WTC11 (cell line): ENCODE results near the gene PLA2G5. TPM values are rescaled to one million over a fixed set of nuclear protein-coding genes. Genes with fewer than 3 reads are reported as not detected.

Source experiments
- ATAC-seq: fragments of 200-7000 bp; cut with Tn5 transposase; 2 replicates; pipeline ENCODE4 v1.10.0; 2021; ENCODE audit warnings: mild to moderate bottlenecking, moderate library complexity
- CTCF ChIA-PET: fragments of 300-600 bp; sonication (Branson Sonifier 250); formaldehyde crosslinking; loops from one replicate; lab custom pipeline; 2021; ENCODE audit warnings: antibody characterized with exemption; lab: Charles Lee
- POLR2A ChIA-PET: fragments of 350-600 bp; sonication (Branson Sonifier 250); formaldehyde crosslinking; loops from one replicate; lab custom pipeline; 2021; ENCODE audit warnings: antibody characterized with exemption; lab: Charles Lee
- DNase-seq: peaks from one replicate; pipeline ENCODE4 v3.0.0; 2021; ENCODE audit warnings: low spot score
- H3K27ac Mint-ChIP-seq: 2 replicates; pipeline ENCODE4 v1.8.0; 2021; ENCODE audit warnings: mixed read lengths
- H3K27me3 Mint-ChIP-seq: 2 replicates; pipeline ENCODE4 v1.8.0; 2021; ENCODE audit warnings: low read depth, mild to moderate bottlenecking, moderate library complexity, mixed read lengths
- H3K36me3 Mint-ChIP-seq: 2 replicates; pipeline ENCODE4 v1.8.0; 2021; ENCODE audit warnings: mixed read lengths
- H3K4me1 Mint-ChIP-seq: 2 replicates; pipeline ENCODE4 v1.8.0; 2022; ENCODE audit warnings: mixed read lengths
- H3K4me3 Mint-ChIP-seq: 2 replicates; pipeline ENCODE4 v1.8.0; 2021; ENCODE audit warnings: mild to moderate bottlenecking, moderate library complexity, mixed read lengths
- H3K9me3 Mint-ChIP-seq: 2 replicates; pipeline ENCODE4 v1.8.0; 2021; ENCODE audit warnings: mixed read lengths
- ESRRA ChIP-seq: sonication (generic); formaldehyde crosslinking; IDR thresholded peaks from 2 replicates; pipeline ENCODE4 v1.8.1; 2022; ENCODE audit warnings: mild to moderate bottlenecking, missing genetic modification reagents, borderline replicate concordance
- GABPB1 ChIP-seq: sonication (generic); formaldehyde crosslinking; IDR thresholded peaks from 2 replicates; pipeline ENCODE4 v1.8.1; 2023; ENCODE audit warnings: mild to moderate bottlenecking, missing genetic modification reagents
- MAX ChIP-seq: sonication (generic); formaldehyde crosslinking; IDR thresholded peaks from 2 replicates; pipeline ENCODE4 v1.8.0; 2022; ENCODE audit warnings: mild to moderate bottlenecking, missing genetic modification reagents
- MLX ChIP-seq: sonication (generic); formaldehyde crosslinking; IDR thresholded peaks from 2 replicates; pipeline ENCODE4 v1.8.1; 2023; ENCODE audit warnings: mild to moderate bottlenecking, missing genetic modification reagents, moderate library complexity
- NR1H2 ChIP-seq: sonication (generic); formaldehyde crosslinking; IDR thresholded peaks from 2 replicates; pipeline ENCODE4 v1.9.0; 2021; ENCODE audit warnings: mild to moderate bottlenecking, moderate library complexity, missing genetic modification reagents
- PRRX2 ChIP-seq: fragments of 250-450 bp; sonication (Bioruptor Pico); IDR thresholded peaks from 2 replicates; pipeline ENCODE4 v1.8.0; 2021; ENCODE audit warnings: mild to moderate bottlenecking
- SMAD4 ChIP-seq: sonication (generic); formaldehyde crosslinking; IDR thresholded peaks from 2 replicates; pipeline ENCODE4 v1.8.0; 2022; ENCODE audit warnings: mild to moderate bottlenecking, missing genetic modification reagents
- SOX15 ChIP-seq: fragments of 250-450 bp; sonication (Bioruptor Pico); IDR thresholded peaks from 2 replicates; pipeline ENCODE4 v1.9.0; 2021; ENCODE audit warnings: mild to moderate bottlenecking
- ZNF138 ChIP-seq: sonication (generic); formaldehyde crosslinking; conservative IDR thresholded peaks from 2 replicates; pipeline ENCODE4 v1.8.1; 2022; ENCODE audit warnings: mild to moderate bottlenecking, moderate library complexity, missing genetic modification reagents
- ZNF263 ChIP-seq: sonication (generic); formaldehyde crosslinking; IDR thresholded peaks from 2 replicates; pipeline ENCODE4 v1.8.1; 2022; ENCODE audit warnings: low read depth, mild to moderate bottlenecking, moderate library complexity, missing genetic modification reagents
- ZNF423 ChIP-seq: fragments of 250-450 bp; sonication (Bioruptor Pico); IDR thresholded peaks from 2 replicates; pipeline ENCODE4 v2.1.2; 2022; ENCODE audit warnings: mild to moderate bottlenecking, moderate library complexity
- ZNF532 ChIP-seq: fragments of 250-450 bp; sonication (Bioruptor Pico); IDR thresholded peaks from 2 replicates; pipeline ENCODE4 v1.9.0; 2021; ENCODE audit warnings: mild to moderate bottlenecking, borderline replicate concordance
- ZNF671 ChIP-seq: fragments of 250-450 bp; sonication (Bioruptor Pico); IDR thresholded peaks from 2 replicates; pipeline ENCODE4 v1.8.0; 2021; ENCODE audit warnings: mild to moderate bottlenecking
- total RNA-seq: library from RNA; stranded (reverse); gene quantifications from 3 replicates; pipeline ENCODE4 v1.2.3, GENCODE V29; 2021
- TF ChIP-seq, protein P1 (sequence below): fragments of 250-450 bp; sonication (Bioruptor Pico); IDR thresholded peaks from 2 replicates; pipeline ENCODE4 v1.9.0; 2021; ENCODE audit warnings: mild to moderate bottlenecking
- TF ChIP-seq, protein P2 (sequence below): sonication (generic); formaldehyde crosslinking; IDR thresholded peaks from 2 replicates; pipeline ENCODE4 v1.8.1; 2022; ENCODE audit warnings: mild to moderate bottlenecking, moderate library complexity, missing genetic modification reagents
- TF ChIP-seq, protein P3 (sequence below): sonication (generic); formaldehyde crosslinking; IDR thresholded peaks from 2 replicates; pipeline ENCODE4 v1.8.1; 2023; ENCODE audit warnings: mild to moderate bottlenecking, missing genetic modification reagents
- TF ChIP-seq, protein P4 (sequence below): fragments of 200-600 bp; IDR thresholded peaks from 2 replicates; pipeline ENCODE4 v1.8.0; 2022; ENCODE audit warnings: antibody characterized with exemption

The PLA2G5 gene
- total RNA-seq, 1 experiment from 2014 or later = not detected

- CTCF ChIA-PET = no interaction called here
- H3K9me3 Mint-ChIP-seq = peaks cover 29% of the 10 kb centered on the region
Measured at GRCh38 chr1:20134995-20135394, 65.0 kb downstream of the PLA2G5 start.

GRCh38 chr1:20136249-20136648 is 66.3 kb downstream of the PLA2G5 start:
- ATAC-seq = no peak
- CTCF ChIA-PET = no interaction called here
- TF ChIP-seq, protein P1, sequence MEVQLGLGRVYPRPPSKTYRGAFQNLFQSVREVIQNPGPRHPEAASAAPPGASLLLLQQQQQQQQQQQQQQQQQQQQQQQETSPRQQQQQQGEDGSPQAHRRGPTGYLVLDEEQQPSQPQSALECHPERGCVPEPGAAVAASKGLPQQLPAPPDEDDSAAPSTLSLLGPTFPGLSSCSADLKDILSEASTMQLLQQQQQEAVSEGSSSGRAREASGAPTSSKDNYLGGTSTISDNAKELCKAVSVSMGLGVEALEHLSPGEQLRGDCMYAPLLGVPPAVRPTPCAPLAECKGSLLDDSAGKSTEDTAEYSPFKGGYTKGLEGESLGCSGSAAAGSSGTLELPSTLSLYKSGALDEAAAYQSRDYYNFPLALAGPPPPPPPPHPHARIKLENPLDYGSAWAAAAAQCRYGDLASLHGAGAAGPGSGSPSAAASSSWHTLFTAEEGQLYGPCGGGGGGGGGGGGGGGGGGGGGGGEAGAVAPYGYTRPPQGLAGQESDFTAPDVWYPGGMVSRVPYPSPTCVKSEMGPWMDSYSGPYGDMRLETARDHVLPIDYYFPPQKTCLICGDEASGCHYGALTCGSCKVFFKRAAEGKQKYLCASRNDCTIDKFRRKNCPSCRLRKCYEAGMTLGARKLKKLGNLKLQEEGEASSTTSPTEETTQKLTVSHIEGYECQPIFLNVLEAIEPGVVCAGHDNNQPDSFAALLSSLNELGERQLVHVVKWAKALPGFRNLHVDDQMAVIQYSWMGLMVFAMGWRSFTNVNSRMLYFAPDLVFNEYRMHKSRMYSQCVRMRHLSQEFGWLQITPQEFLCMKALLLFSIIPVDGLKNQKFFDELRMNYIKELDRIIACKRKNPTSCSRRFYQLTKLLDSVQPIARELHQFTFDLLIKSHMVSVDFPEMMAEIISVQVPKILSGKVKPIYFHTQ (CRISPR knock-in tag) = no peak
- TF ChIP-seq, protein P2, sequence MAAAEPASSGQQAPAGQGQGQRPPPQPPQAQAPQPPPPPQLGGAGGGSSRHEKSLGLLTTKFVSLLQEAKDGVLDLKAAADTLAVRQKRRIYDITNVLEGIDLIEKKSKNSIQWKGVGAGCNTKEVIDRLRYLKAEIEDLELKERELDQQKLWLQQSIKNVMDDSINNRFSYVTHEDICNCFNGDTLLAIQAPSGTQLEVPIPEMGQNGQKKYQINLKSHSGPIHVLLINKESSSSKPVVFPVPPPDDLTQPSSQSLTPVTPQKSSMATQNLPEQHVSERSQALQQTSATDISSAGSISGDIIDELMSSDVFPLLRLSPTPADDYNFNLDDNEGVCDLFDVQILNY (CRISPR knock-in tag) = no peak
- TF ChIP-seq ZNF423 (CRISPR knock-in tag) (no peak), SMAD4 (CRISPR knock-in tag) (no peak), NR1H2 (CRISPR knock-in tag) (no peak), PRRX2 (no peak), ZNF671 (CRISPR knock-in tag) (no peak)
- TF ChIP-seq, protein P3, sequence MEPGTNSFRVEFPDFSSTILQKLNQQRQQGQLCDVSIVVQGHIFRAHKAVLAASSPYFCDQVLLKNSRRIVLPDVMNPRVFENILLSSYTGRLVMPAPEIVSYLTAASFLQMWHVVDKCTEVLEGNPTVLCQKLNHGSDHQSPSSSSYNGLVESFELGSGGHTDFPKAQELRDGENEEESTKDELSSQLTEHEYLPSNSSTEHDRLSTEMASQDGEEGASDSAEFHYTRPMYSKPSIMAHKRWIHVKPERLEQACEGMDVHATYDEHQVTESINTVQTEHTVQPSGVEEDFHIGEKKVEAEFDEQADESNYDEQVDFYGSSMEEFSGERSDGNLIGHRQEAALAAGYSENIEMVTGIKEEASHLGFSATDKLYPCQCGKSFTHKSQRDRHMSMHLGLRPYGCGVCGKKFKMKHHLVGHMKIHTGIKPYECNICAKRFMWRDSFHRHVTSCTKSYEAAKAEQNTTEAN (CRISPR knock-in tag) = no peak
- no peaks in the 10 kb centered on the region for H3K4me1 Mint-ChIP-seq
- POLR2A ChIA-PET = no interaction called here
- peaks cover 23% of the 10 kb centered on the region for H3K9me3 Mint-ChIP-seq
- no peak overlapping the region for H3K27ac Mint-ChIP-seq
- no peak overlapping the region for H3K4me3 Mint-ChIP-seq
- H3K36me3 Mint-ChIP-seq = peaks cover 8% of the 10 kb centered on the region
- DNase-seq = no peak
- H3K27me3 Mint-ChIP-seq = 0 out of 2 replicates have a peak, but pooled peaks cover 3% of the 10 kb centered on the region

More at GRCh38 chr1:20134995-20135394, 65.0 kb downstream of the PLA2G5 start:
- Mint-ChIP-seq H3K27me3 (0 out of 2 replicates have a peak, but pooled peaks cover 3% of the 10 kb centered on the region), H3K4me3 (no peak overlapping the region), H3K4me1 (no peaks in the 10 kb centered on the region), H3K36me3 (peaks cover 12% of the 10 kb centered on the region), H3K27ac (no peak overlapping the region)
- POLR2A ChIA-PET = no interaction called here
- DNase-seq (no peak), ATAC-seq (no peak)
- TF ChIP-seq MAX (no peak), SOX15 (CRISPR knock-in tag) (no peak)

DNA sequence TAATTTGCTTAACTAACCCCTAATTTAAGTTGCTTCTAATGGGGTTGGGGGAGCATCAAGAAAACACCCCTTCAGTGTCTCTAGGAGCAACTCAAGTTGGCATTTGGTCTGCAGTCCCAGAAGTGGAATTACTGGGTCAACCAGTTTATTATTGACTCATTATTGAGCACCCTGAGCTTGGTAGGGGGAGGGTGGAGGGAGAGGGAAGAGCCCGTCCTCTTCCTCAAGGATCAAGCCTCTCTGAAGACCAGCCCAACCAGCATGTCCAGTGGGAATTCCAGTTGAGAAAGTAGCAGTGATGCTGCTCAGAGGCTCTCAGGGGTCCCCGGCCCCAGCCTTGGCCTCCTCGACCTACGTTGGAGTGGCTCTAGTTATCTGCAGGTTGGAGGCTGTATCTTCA is 67.1 kb downstream of the PLA2G5 start:
- Mint-ChIP-seq H3K27me3 (0 out of 2 replicates have a peak, but pooled peaks cover 3% of the 10 kb centered on the region), H3K27ac (no peak overlapping the region), H3K4me1 (no peaks in the 10 kb centered on the region), H3K36me3 (peaks cover 8% of the 10 kb centered on the region), H3K4me3 (no peak overlapping the region), H3K9me3 (peaks cover 18% of the 10 kb centered on the region)
- ChIA-PET POLR2A (no interaction called here), CTCF (no interaction called here)
- no peak for DNase-seq
- ATAC-seq = no peak
- TF ChIP-seq, protein P1 (CRISPR knock-in tag) = no peak
- TF ChIP-seq GABPB1 (CRISPR knock-in tag) (no peak), ZNF263 (no peak), ZNF138 (CRISPR knock-in tag) (no peak), ZNF532 (CRISPR knock-in tag) (no peak), SMAD4 (CRISPR knock-in tag) (no peak), ESRRA (CRISPR knock-in tag) (no peak), MLX (no peak)
- TF ChIP-seq, protein P4, sequence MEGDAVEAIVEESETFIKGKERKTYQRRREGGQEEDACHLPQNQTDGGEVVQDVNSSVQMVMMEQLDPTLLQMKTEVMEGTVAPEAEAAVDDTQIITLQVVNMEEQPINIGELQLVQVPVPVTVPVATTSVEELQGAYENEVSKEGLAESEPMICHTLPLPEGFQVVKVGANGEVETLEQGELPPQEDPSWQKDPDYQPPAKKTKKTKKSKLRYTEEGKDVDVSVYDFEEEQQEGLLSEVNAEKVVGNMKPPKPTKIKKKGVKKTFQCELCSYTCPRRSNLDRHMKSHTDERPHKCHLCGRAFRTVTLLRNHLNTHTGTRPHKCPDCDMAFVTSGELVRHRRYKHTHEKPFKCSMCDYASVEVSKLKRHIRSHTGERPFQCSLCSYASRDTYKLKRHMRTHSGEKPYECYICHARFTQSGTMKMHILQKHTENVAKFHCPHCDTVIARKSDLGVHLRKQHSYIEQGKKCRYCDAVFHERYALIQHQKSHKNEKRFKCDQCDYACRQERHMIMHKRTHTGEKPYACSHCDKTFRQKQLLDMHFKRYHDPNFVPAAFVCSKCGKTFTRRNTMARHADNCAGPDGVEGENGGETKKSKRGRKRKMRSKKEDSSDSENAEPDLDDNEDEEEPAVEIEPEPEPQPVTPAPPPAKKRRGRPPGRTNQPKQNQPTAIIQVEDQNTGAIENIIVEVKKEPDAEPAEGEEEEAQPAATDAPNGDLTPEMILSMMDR = no peak
